DND-41 (cell line): ENCODE data around the gene RNASE7.

Experiments
- ATAC-seq: fragments of 200-7000 bp; cut with Tn5 transposase; 3 replicates; pipeline ENCODE4 v1.9.1; 2021; ENCODE audit warnings: low read depth; ENCODE audit not compliant: insufficient read depth
- DNase-seq: peaks from one replicate; pipeline ENCODE4 v3.0.0-alpha.2; 2020
- H2AFZ ChIP-seq: 2 replicates; pipeline ENCODE4 v1.6.0; 2012; ENCODE audit warnings: low read depth, low read length
- H3K27ac ChIP-seq: 2 replicates; pipeline ENCODE4 v1.5.1; 2012; ENCODE audit warnings: low read length, inconsistent platforms
- H3K27me3 ChIP-seq: fragments of 200-600 bp; sonication (generic); 2 replicates; pipeline ENCODE4 v1.6.0; 2012; ENCODE audit warnings: low read length, mild to moderate bottlenecking, inconsistent platforms; ENCODE audit not compliant: insufficient read depth, poor library complexity
- H3K36me3 ChIP-seq: 2 replicates; pipeline ENCODE4 v1.5.1; 2012; ENCODE audit warnings: low read length, inconsistent platforms; ENCODE audit not compliant: insufficient read depth
- H3K4me1 ChIP-seq: 2 replicates; pipeline ENCODE4 v1.5.1; 2012; ENCODE audit warnings: mild to moderate bottlenecking, low read length; ENCODE audit not compliant: insufficient read depth
- H3K4me2 ChIP-seq: 2 replicates; pipeline ENCODE4 v1.6.0; 2012; ENCODE audit warnings: mild to moderate bottlenecking, moderate library complexity, low read length, inconsistent platforms; ENCODE audit not compliant: insufficient read depth
- H3K4me3 ChIP-seq, 2 experiments: fragments of 200-600 bp in 1 of 2; shearing (Covaris generic) in 1 of 2; 2 replicates each; pipeline ENCODE4 v1.5.1; 2012 to 2016; ENCODE audit warnings: inconsistent platforms in 2 of 2, low read length in 2 of 2, mild to moderate bottlenecking in 2 of 2, low read depth in 1 of 2, moderate library complexity in 1 of 2
- H3K79me2 ChIP-seq: 2 replicates; pipeline ENCODE4 v1.6.0; 2012; ENCODE audit warnings: low read length, inconsistent platforms; ENCODE audit not compliant: insufficient read depth
- H3K9ac ChIP-seq: 2 replicates; pipeline ENCODE4 v1.6.0; 2012; ENCODE audit warnings: low read depth, mild to moderate bottlenecking, inconsistent platforms, low read length, moderate library complexity
- H3K9me3 ChIP-seq: 2 replicates; pipeline ENCODE4 v1.5.1; 2012; ENCODE audit warnings: low read length, moderate library complexity, mild to moderate bottlenecking, inconsistent platforms; ENCODE audit not compliant: insufficient read depth, severe bottlenecking
- H4K20me1 ChIP-seq: 2 replicates; pipeline ENCODE4 v1.6.0; 2012; ENCODE audit warnings: low read length; ENCODE audit not compliant: insufficient read depth
- CTCF ChIP-seq: IDR thresholded peaks from 2 replicates; pipeline ENCODE4 v1.5.1; 2012; ENCODE audit warnings: borderline replicate concordance, low read length, moderate library complexity, mild to moderate bottlenecking; ENCODE audit not compliant: poor library complexity, severe bottlenecking; ENCODE audit errors: extremely low read depth
- EZH2 ChIP-seq: IDR thresholded peaks from 3 replicates; pipeline ENCODE4 v1.6.1; 2012; ENCODE audit warnings: borderline replicate concordance, low read depth, mild to moderate bottlenecking, moderate library complexity, low read length, inconsistent platforms; ENCODE audit not compliant: severe bottlenecking

RNASE7 gene

GRCh38 chr14:21081521-21082142 lies 39.5 kb downstream of the RNASE7 start:
- no peak overlapping the region for H3K4me2 ChIP-seq
- DNase-seq: no peak
- no peak for ATAC-seq
- H3K79me2 ChIP-seq: no peaks in the 10 kb centered on the region
- no peak overlapping the region for H2AFZ ChIP-seq
- no peaks in the 10 kb centered on the region for H3K36me3 ChIP-seq
- no peaks in the 10 kb centered on the region for H4K20me1 ChIP-seq
- no peak overlapping the region for H3K9ac ChIP-seq
- H3K9me3 ChIP-seq: no peaks in the 10 kb centered on the region
- H3K27me3 ChIP-seq: peaks cover 23% of the 10 kb centered on the region
- no peak overlapping the region for H3K4me3 ChIP-seq
- TF ChIP-seq EZH2 (no peak), CTCF (no peak)
- H3K4me1 ChIP-seq: no peaks in the 10 kb centered on the region
- H3K27ac ChIP-seq: no peak overlapping the region

- ATAC-seq: no peak
- no peaks in the 10 kb centered on the region for H3K36me3 ChIP-seq
- H3K4me1 ChIP-seq: no peaks in the 10 kb centered on the region
Measured at GRCh38 chr14:21083565-21084325, 41.6 kb downstream of the RNASE7 start.

GRCh38 chr14:21084396-21084795 lies 42.2 kb downstream of the RNASE7 start:
- no peaks in the 10 kb centered on the region for H3K36me3 ChIP-seq
- DNase-seq (no peak), ATAC-seq (no peak)
- H3K79me2 ChIP-seq: no peaks in the 10 kb centered on the region
- TF ChIP-seq CTCF: no peak
- TF ChIP-seq EZH2: no peak
- H3K27me3 ChIP-seq: peaks cover 11% of the 10 kb centered on the region
- no peak overlapping the region for H3K27ac ChIP-seq
- 0 out of 2 replicates have a peak, but pooled peaks cover 8% of the 10 kb centered on the region for H4K20me1 ChIP-seq
- H3K9me3 ChIP-seq: no peaks in the 10 kb centered on the region
- H3K4me3 ChIP-seq: no peak overlapping the region
- H3K4me1 ChIP-seq: no peaks in the 10 kb centered on the region
- H3K4me2 ChIP-seq: no peak overlapping the region
- H2AFZ ChIP-seq: no peak overlapping the region
- no peak overlapping the region for H3K9ac ChIP-seq

More at GRCh38 chr14:21083565-21084325, 41.6 kb downstream of the RNASE7 start:
- Histone ChIP-seq H3K9me3 (no peaks in the 10 kb centered on the region), H4K20me1 (0 out of 2 replicates have a peak, but pooled peaks cover 8% of the 10 kb centered on the region), H3K4me2 (no peak overlapping the region), H3K9ac (no peak overlapping the region), H3K4me3 (no peak overlapping the region), H3K27me3 (peaks cover 18% of the 10 kb centered on the region), H3K27ac (no peak overlapping the region), H3K79me2 (no peaks in the 10 kb centered on the region), H2AFZ (no peak overlapping the region)
- DNase-seq: no peak
- TF ChIP-seq CTCF: no peak
